Mesenchymal stem cell (in vitro differentiated cells and primary cell): ENCODE measurements around the gene NRP1.
A peak's percentile ranks its signal among the peaks of the same experiment; 100 is the strongest.

Experiments
- DNase-seq: peaks from one replicate; pipeline ENCODE4 v3.0.0-alpha.2; 2013
- H2AFZ ChIP-seq: one replicate; pipeline ENCODE4 v1.6.1; 2013; ENCODE audit warnings: low read depth, mild to moderate bottlenecking, control low read depth, inconsistent platforms, low read length, moderate library complexity
- H2AK5ac ChIP-seq: 2 replicates; pipeline ENCODE4 v1.6.1; 2013; ENCODE audit warnings: low read length, moderate library complexity, mild to moderate bottlenecking, inconsistent platforms; ENCODE audit not compliant: severe bottlenecking
- H2BK120ac ChIP-seq: one replicate; pipeline ENCODE4 v1.6.1; 2013; ENCODE audit warnings: low read depth, mild to moderate bottlenecking, inconsistent platforms, low read length, moderate library complexity
- H2BK12ac ChIP-seq, 2 experiments: one replicate each; pipeline ENCODE4 v1.6.1; 2013; ENCODE audit warnings: inconsistent platforms in 2 of 2, low read length in 2 of 2, mild to moderate bottlenecking in 2 of 2, moderate library complexity in 2 of 2, control low read depth in 1 of 2
- H2BK15ac ChIP-seq: one replicate; pipeline ENCODE4 v1.6.1; 2013; ENCODE audit warnings: mild to moderate bottlenecking, low read depth, inconsistent platforms; ENCODE audit not compliant: poor library complexity, severe bottlenecking
- H2BK5ac ChIP-seq: 2 replicates; pipeline ENCODE4 v1.6.1; 2013; ENCODE audit warnings: low read depth, mild to moderate bottlenecking, low read length, control low read depth, inconsistent platforms; ENCODE audit not compliant: poor library complexity, severe bottlenecking
- H3K14ac ChIP-seq, 2 experiments: one replicate each; pipeline ENCODE4 v1.6.1; 2013; ENCODE audit warnings: inconsistent platforms in 2 of 2, low read length in 2 of 2, control low read depth in 1 of 2, mild to moderate bottlenecking in 1 of 2, moderate library complexity in 1 of 2
- H3K18ac ChIP-seq, 2 experiments: one replicate each; pipeline ENCODE4 v1.6.1; 2013; ENCODE audit warnings: inconsistent platforms in 2 of 2, low read length in 2 of 2, control low read depth in 1 of 2, low read depth in 1 of 2, mild to moderate bottlenecking in 1 of 2
- H3K23ac ChIP-seq, 2 experiments: one replicate each; pipeline ENCODE4 v1.6.1; 2013; ENCODE audit warnings: inconsistent platforms in 2 of 2, low read length in 2 of 2, mild to moderate bottlenecking in 2 of 2, moderate library complexity in 2 of 2, control low read depth in 1 of 2
- H3K27ac ChIP-seq: 2 replicates; pipeline ENCODE4 v1.5.1; 2013; ENCODE audit warnings: mild to moderate bottlenecking, moderate library complexity, low read length, control low read depth, inconsistent platforms; ENCODE audit not compliant: poor library complexity, severe bottlenecking
- H3K27me3 ChIP-seq, 2 experiments: 2 replicates each; pipeline versions ENCODE4 v1.6.1 to v1.7.0; 2013; ENCODE audit warnings: low read length in 2 of 2, mild to moderate bottlenecking in 2 of 2, moderate library complexity in 2 of 2, control low read depth in 1 of 2, inconsistent platforms in 1 of 2; ENCODE audit not compliant: control insufficient read depth in 1 of 2, insufficient read depth in 1 of 2
- H3K36me3 ChIP-seq, 2 experiments: 2 replicates each; pipeline versions ENCODE4 v1.6.1 to v1.7.0; 2013; ENCODE audit warnings: low read length in 2 of 2, control low read depth in 1 of 2, inconsistent platforms in 1 of 2, low read depth in 1 of 2, mild to moderate bottlenecking in 1 of 2; ENCODE audit not compliant: insufficient read depth in 2 of 2, control insufficient read depth in 1 of 2
- H3K4ac ChIP-seq, 2 experiments: one replicate each; pipeline ENCODE4 v1.6.1; 2013; ENCODE audit warnings: inconsistent platforms in 2 of 2, low read length in 2 of 2, mild to moderate bottlenecking in 2 of 2, moderate library complexity in 2 of 2, control low read depth in 1 of 2, low read depth in 1 of 2
- H3K4me1 ChIP-seq: 2 replicates; pipeline ENCODE4 v1.6.1; 2013; ENCODE audit warnings: low read depth, low read length, control low read depth; ENCODE audit not compliant: control insufficient read depth, insufficient read depth
- H3K4me2 ChIP-seq: 2 replicates; pipeline ENCODE4 v1.6.1; 2013; ENCODE audit warnings: low read length, mild to moderate bottlenecking, inconsistent platforms; ENCODE audit not compliant: poor library complexity, severe bottlenecking
- H3K4me3 ChIP-seq, 2 experiments: 2 replicates each; pipeline versions ENCODE4 v1.5.1 to v1.7.0; 2013; ENCODE audit warnings: low read length in 2 of 2, mild to moderate bottlenecking in 2 of 2, control low read depth in 1 of 2, low read depth in 1 of 2; ENCODE audit not compliant: insufficient read depth in 1 of 2
- H3K79me1 ChIP-seq: replicated peaks from 2 replicates; pipeline ENCODE4 v1.6.1; 2013; ENCODE audit warnings: mild to moderate bottlenecking, control low read depth, low read length, inconsistent platforms; ENCODE audit not compliant: poor library complexity, severe bottlenecking
- H3K9ac ChIP-seq: 2 replicates; pipeline ENCODE4 v1.7.0; 2013; ENCODE audit warnings: mild to moderate bottlenecking, low read length, moderate library complexity
- H3K9me3 ChIP-seq: 2 replicates; pipeline ENCODE4 v1.7.0; 2013; ENCODE audit warnings: mild to moderate bottlenecking, low read length; ENCODE audit not compliant: control insufficient read depth
- H4K8ac ChIP-seq: one replicate; pipeline ENCODE4 v1.6.1; 2013; ENCODE audit warnings: inconsistent platforms, mild to moderate bottlenecking, low read length, moderate library complexity
- H4K91ac ChIP-seq: one replicate; pipeline ENCODE4 v1.6.1; 2013; ENCODE audit warnings: mild to moderate bottlenecking, low read length, inconsistent platforms
- WGBS: methylation state at CpG from one replicate; pipeline ENCODE4 v1.1.7; 2013; ENCODE audit warnings: mixed read lengths; 5-methylcytosine and 5-hydroxymethylcytosine counted together

The NRP1 gene

GRCh38 chr10:33252324-33252723, 82.1 kb downstream of the NRP1 start:
- no peaks in the 10 kb centered on the region for H3K9me3 ChIP-seq
- H3K79me1 ChIP-seq = peaks cover 7% of the 10 kb centered on the region
- H3K23ac ChIP-seq = no peak overlapping the region
- H3K27ac ChIP-seq = peak overlapping the region; percentile 64
- no peak overlapping the region for H2AFZ ChIP-seq
- peak overlapping the region; percentile 72 for H2AK5ac ChIP-seq
- H2BK120ac ChIP-seq = no peak overlapping the region
- no peak overlapping the region for H3K14ac ChIP-seq
- peak overlapping the region; percentile 12 for H2BK15ac ChIP-seq
- peak overlapping the region; percentile 4 to 49 for H2BK12ac ChIP-seq
- 93% methylated on average over 12 of the region's 12 CpGs for WGBS
- DNase-seq = no peak
- peak overlapping the region in 1 of 2 experiments; percentile 31 for H3K4me3 ChIP-seq
- no peak overlapping the region for H3K4me2 ChIP-seq
- H3K27me3 ChIP-seq = no peaks in the 10 kb centered on the region
- H3K4ac ChIP-seq = no peak overlapping the region
- H3K18ac ChIP-seq = peak overlapping the region in 1 of 2 experiments; percentile 76
- H4K8ac ChIP-seq = no peak overlapping the region
- no peak overlapping the region for H4K91ac ChIP-seq
- H3K4me1 ChIP-seq = peaks cover 16% of the 10 kb centered on the region
- H3K36me3 ChIP-seq = peaks cover 39 to 97% of the 10 kb centered on the region in 2 experiments
- H3K9ac ChIP-seq = peak overlapping the region; percentile 47
- no peak overlapping the region for H2BK5ac ChIP-seq

GRCh38 chr10:33249659-33250345, 84.7 kb downstream of the NRP1 start:
- Histone ChIP-seq H3K23ac (no peak overlapping the region), H3K4me2 (no peak overlapping the region), H2BK5ac (peak overlapping the region; percentile 73), H3K4me1 (peaks cover 13% of the 10 kb centered on the region), H3K18ac (peak overlapping the region; percentile 55 to 64), H3K4ac (no peak overlapping the region), H3K36me3 (peaks cover 33 to 98% of the 10 kb centered on the region in 2 experiments), H3K9ac (peak overlapping the region; percentile 38), H3K79me1 (peaks cover 7% of the 10 kb centered on the region), H3K27ac (peak overlapping the region; percentile 84), H2AK5ac (peak overlapping the region; percentile 29), H3K27me3 (no peaks in the 10 kb centered on the region), H4K8ac (no peak overlapping the region), H3K9me3 (no peaks in the 10 kb centered on the region), H2BK12ac (peak overlapping the region; percentile 29 to 52), H2AFZ (no peak overlapping the region), H2BK120ac (no peak overlapping the region), H2BK15ac (no peak overlapping the region), H3K14ac (no peak overlapping the region), H3K4me3 (no peak overlapping the region), H4K91ac (no peak overlapping the region)
- 74% methylated on average over 6 of the region's 7 CpGs for WGBS
- DNase-seq = no peak

- H2BK120ac ChIP-seq = no peak overlapping the region
- WGBS = 92% methylated on average over 8 of the region's 8 CpGs
- no peak overlapping the region for H3K14ac ChIP-seq
- H3K36me3 ChIP-seq = peaks cover 33 to 98% of the 10 kb centered on the region in 2 experiments
- no peak overlapping the region for H3K4me2 ChIP-seq
- no peak overlapping the region for H4K8ac ChIP-seq
- H3K4ac ChIP-seq = no peak overlapping the region
- DNase-seq = no peak
- no peaks in the 10 kb centered on the region for H3K27me3 ChIP-seq
- no peak overlapping the region for H3K4me3 ChIP-seq
- H2AK5ac ChIP-seq = no peak overlapping the region
- no peak overlapping the region for H2BK15ac ChIP-seq
- H3K18ac ChIP-seq = no peak overlapping the region
- H4K91ac ChIP-seq = no peak overlapping the region
- no peak overlapping the region for H2BK5ac ChIP-seq
- no peak overlapping the region for H3K23ac ChIP-seq
- peak overlapping the region; percentile 84 for H3K27ac ChIP-seq
- no peak overlapping the region for H2AFZ ChIP-seq
- H3K79me1 ChIP-seq = peaks cover 7% of the 10 kb centered on the region
- H2BK12ac ChIP-seq = no peak overlapping the region
- peaks cover 13% of the 10 kb centered on the region for H3K4me1 ChIP-seq
- H3K9ac ChIP-seq = peak overlapping the region; percentile 38
- H3K9me3 ChIP-seq = no peaks in the 10 kb centered on the region
Measured at GRCh38 chr10:33249137-33249536, 85.3 kb downstream of the NRP1 start.

GRCh38 chr10:33248638-33249037, 85.8 kb downstream of the NRP1 start:
- Histone ChIP-seq H3K18ac (no peak overlapping the region), H3K4me2 (no peak overlapping the region), H3K27ac (peak overlapping the region; percentile 84), H3K4ac (no peak overlapping the region), H2AFZ (no peak overlapping the region), H3K27me3 (no peaks in the 10 kb centered on the region), H2BK5ac (no peak overlapping the region), H3K9ac (peak overlapping the region; percentile 38), H2AK5ac (no peak overlapping the region), H3K4me3 (no peak overlapping the region), H3K79me1 (peaks cover 7% of the 10 kb centered on the region), H3K14ac (no peak overlapping the region), H3K9me3 (no peaks in the 10 kb centered on the region), H4K8ac (no peak overlapping the region), H2BK15ac (no peak overlapping the region), H3K4me1 (peaks cover 13% of the 10 kb centered on the region), H4K91ac (no peak overlapping the region), H3K23ac (no peak overlapping the region), H2BK12ac (no peak overlapping the region), H3K36me3 (peaks cover 30 to 98% of the 10 kb centered on the region in 2 experiments), H2BK120ac (no peak overlapping the region)
- WGBS = no CpG with 5 or more reads among the region's 1 CpG
- DNase-seq = peak; percentile 94
